OCI-LY1 (cell line): ENCODE measurements around the gene BRSK1.

Experiments
- H2AFZ ChIP-seq: fragments of 200-600 bp; sonication (generic), shearing (Covaris generic); 2 replicates; pipeline ENCODE4 v1.6.0; 2014; ENCODE audit warnings: antibody characterized with exemption, mild to moderate bottlenecking, low read length
- H3F3A ChIP-seq: fragments of 200-600 bp; sonication (generic), shearing (Covaris generic); 2 replicates; pipeline ENCODE4 v1.6.0; 2014; ENCODE audit warnings: mild to moderate bottlenecking, antibody characterized with exemption, low read length, moderate library complexity; ENCODE audit not compliant: insufficient read depth
- H3K27ac ChIP-seq: fragments of 200-600 bp; sonication (generic); 2 replicates; pipeline ENCODE4 v1.5.1; 2014; ENCODE audit warnings: low read length, mixed run types, mild to moderate bottlenecking, low read depth; ENCODE audit not compliant: poor library complexity, severe bottlenecking
- H3K27me3 ChIP-seq: fragments of 200-600 bp; sonication (generic); 2 replicates; pipeline ENCODE4 v1.6.0; 2014; ENCODE audit warnings: antibody characterized with exemption, mild to moderate bottlenecking, low read length, moderate library complexity; ENCODE audit not compliant: insufficient read depth
- H3K36me3 ChIP-seq: fragments of 200-600 bp; sonication (generic); 2 replicates; pipeline ENCODE4 v1.6.1; 2014; ENCODE audit warnings: mild to moderate bottlenecking, antibody characterized with exemption, low read length, moderate library complexity, mixed read lengths; ENCODE audit not compliant: insufficient read depth
- H3K4me1 ChIP-seq: fragments of 200-600 bp; sonication (generic); 2 replicates; pipeline ENCODE4 v1.5.1; 2014; ENCODE audit warnings: mild to moderate bottlenecking, low read length, moderate library complexity; ENCODE audit not compliant: insufficient read depth, severe bottlenecking
- H3K4me2 ChIP-seq: fragments of 200-600 bp; sonication (generic), shearing (Covaris generic); 2 replicates; pipeline ENCODE4 v1.6.1; 2014; ENCODE audit warnings: low read length
- H3K4me3 ChIP-seq: fragments of 200-600 bp; sonication (generic); 2 replicates; pipeline ENCODE4 v1.5.1; 2014; ENCODE audit warnings: low read length, low read depth, mild to moderate bottlenecking, mixed read lengths; ENCODE audit not compliant: poor library complexity, severe bottlenecking
- H3K79me2 ChIP-seq: fragments of 200-600 bp; shearing (Covaris generic); 2 replicates; pipeline ENCODE4 v1.6.1; 2016; ENCODE audit warnings: mixed run types, low read length, mixed read lengths; ENCODE audit not compliant: insufficient read depth
- H3K9ac ChIP-seq: fragments of 200-600 bp; sonication (generic), shearing (Covaris generic); 2 replicates; pipeline ENCODE4 v1.6.1; 2014; ENCODE audit warnings: mild to moderate bottlenecking, low read length, mixed read lengths
- H3K9me2 ChIP-seq: fragments of 200-600 bp; sonication (generic), shearing (Covaris generic); 2 replicates; pipeline ENCODE4 v1.6.1; 2014; ENCODE audit warnings: low read depth, mild to moderate bottlenecking, low read length, mixed read lengths
- H3K9me3 ChIP-seq: fragments of 200-600 bp; shearing (Covaris generic); 2 replicates; pipeline ENCODE4 v1.6.1; 2014; ENCODE audit warnings: low read length, mixed read lengths
- H4K20me1 ChIP-seq: fragments of 200-600 bp; sonication (generic), shearing (Covaris generic); 2 replicates; pipeline ENCODE4 v1.6.0; 2016; ENCODE audit warnings: mild to moderate bottlenecking, low read length; ENCODE audit not compliant: insufficient read depth
- CTCF ChIP-seq: fragments of 200-600 bp; sonication (generic), shearing (Covaris generic); IDR thresholded peaks from 2 replicates; pipeline ENCODE4 v1.5.1; 2017; ENCODE audit warnings: mild to moderate bottlenecking, antibody characterized with exemption, low read length, moderate library complexity, mixed read lengths
- EZH2 ChIP-seq: fragments of 200-600 bp; sonication (generic), shearing (Covaris generic); IDR thresholded peaks from 2 replicates; pipeline ENCODE4 v1.8.0; 2017; ENCODE audit warnings: borderline replicate concordance, mixed run types, mild to moderate bottlenecking, antibody characterized with exemption, low read length, moderate library complexity, mixed read lengths

BRSK1 gene

DNA sequence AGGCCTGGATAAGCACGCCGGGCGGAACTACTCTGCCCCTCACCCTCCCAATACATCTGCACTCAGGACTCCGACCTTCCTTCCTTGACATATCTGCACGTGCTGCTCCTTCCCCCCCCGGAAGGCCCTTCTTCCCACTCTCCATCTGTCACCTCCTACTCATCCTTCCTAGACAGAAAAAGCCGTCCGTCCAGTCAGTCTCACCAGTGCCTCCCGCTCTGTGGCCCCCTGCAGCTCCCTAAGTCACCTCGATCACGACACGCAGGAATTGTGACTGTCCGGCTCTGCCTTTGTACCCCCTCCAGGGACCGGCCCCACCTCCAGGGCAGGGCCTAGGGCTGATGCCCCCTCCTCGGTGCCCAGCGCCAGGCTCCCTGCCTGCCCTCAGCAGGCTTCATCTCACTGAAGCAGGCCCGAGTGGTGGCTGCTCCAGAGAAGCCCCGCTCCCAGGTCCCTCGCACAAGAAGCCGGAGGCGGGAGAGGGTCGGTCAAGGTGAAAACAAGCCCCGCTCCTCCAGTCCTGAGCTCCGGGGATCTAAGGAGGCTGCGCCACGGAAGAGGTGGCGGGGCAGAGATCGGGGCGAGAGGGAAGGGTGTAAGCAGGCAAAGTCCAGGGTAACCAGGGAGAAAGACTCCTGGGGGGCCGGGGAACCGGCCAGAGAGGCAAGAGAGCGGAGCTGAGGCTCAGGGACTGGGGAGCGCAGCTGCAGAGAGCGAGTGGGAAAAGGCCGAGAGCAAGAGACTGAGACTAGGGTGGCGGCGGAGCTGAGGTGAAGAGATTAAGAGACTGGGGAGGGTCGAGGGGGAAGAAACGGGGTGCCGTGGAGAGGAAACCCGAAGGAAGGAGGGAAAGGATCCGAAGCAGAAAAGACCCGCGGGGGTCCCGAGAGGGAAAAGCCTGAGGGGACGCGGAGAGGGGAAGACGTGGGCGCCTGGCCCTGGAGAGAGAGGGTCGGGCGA, 26.1 kb upstream of the BRSK1 start:
- Histone ChIP-seq H3F3A (peaks cover 7% of the 10 kb centered on the region; the same call in 1 of the 2 replicates), H3K9ac (peak overlapping the region; percentile 95), H3K4me2 (peak overlapping the region; percentile 96), H3K9me2 (no peaks in the 10 kb centered on the region), H3K9me3 (no peaks in the 10 kb centered on the region), H3K27me3 (no peaks in the 10 kb centered on the region), H3K4me3 (peak overlapping the region; percentile 94), H2AFZ (no peak overlapping the region), H3K79me2 (peaks cover 49% of the 10 kb centered on the region), H3K4me1 (peaks cover 54% of the 10 kb centered on the region), H3K27ac (peak overlapping the region; percentile 100), H3K36me3 (peaks cover 37% of the 10 kb centered on the region; the same call in 1 of the 2 replicates), H4K20me1 (no peaks in the 10 kb centered on the region)
- no peak for TF ChIP-seq EZH2
- TF ChIP-seq CTCF, result no peak

- Histone ChIP-seq H3K9me2 (no peaks in the 10 kb centered on the region), H2AFZ (no peak overlapping the region), H3K9me3 (no peaks in the 10 kb centered on the region), H3K27me3 (no peaks in the 10 kb centered on the region), H3K79me2 (peaks cover 42% of the 10 kb centered on the region), H3K4me1 (peaks cover 54% of the 10 kb centered on the region), H3K4me2 (peak overlapping the region; percentile 32; the same call in 1 of the 2 replicates), H3K27ac (peak overlapping the region; percentile 71), H3K4me3 (peak overlapping the region; percentile 94), H3F3A (peaks cover 7% of the 10 kb centered on the region), H3K36me3 (peaks cover 31% of the 10 kb centered on the region; the same call in 1 of the 2 replicates), H3K9ac (peak overlapping the region; percentile 95), H4K20me1 (no peaks in the 10 kb centered on the region)
- TF ChIP-seq EZH2 (no peak), CTCF (no peak)
Observed at GRCh38 chr19:55258476-55258827, 25.3 kb upstream of the BRSK1 start.

GRCh38 chr19:55258828-55259539, 24.8 kb upstream of the BRSK1 start, which contains the start of gene PPP6R1:
Gene PPP6R1, minus strand, starts transcription at chr19:55259017. Its CDS starts 11,914 bp downstream, at chr19:55247103.
- Histone ChIP-seq H3F3A (peaks cover 7% of the 10 kb centered on the region), H2AFZ (no peak within 1 kb of the TSS), H3K4me2 (peak within 1 kb of the TSS; percentile 96), H3K79me2 (peaks cover 39% of the 10 kb centered on the region), H3K4me3 (peak within 1 kb of the TSS; percentile 94), H3K36me3 (peaks cover 31% of the 10 kb centered on the region; the same call in 1 of the 2 replicates), H3K9me3 (no peaks in the 10 kb centered on the region), H4K20me1 (no peaks in the 10 kb centered on the region), H3K4me1 (peaks cover 54% of the 10 kb centered on the region), H3K9me2 (no peaks in the 10 kb centered on the region), H3K27ac (peak within 1 kb of the TSS; percentile 100), H3K9ac (peak within 1 kb of the TSS; percentile 95), H3K27me3 (no peaks in the 10 kb centered on the region)
- TF ChIP-seq CTCF (no peak), EZH2 (no peak)
